ENCODE measurements around the gene FRY. TPM values are rescaled to one million over a fixed set of nuclear protein-coding genes. Genes with fewer than 3 reads are reported as not detected.

FRY gene
- 122 TPM for total RNA-seq

DNA sequence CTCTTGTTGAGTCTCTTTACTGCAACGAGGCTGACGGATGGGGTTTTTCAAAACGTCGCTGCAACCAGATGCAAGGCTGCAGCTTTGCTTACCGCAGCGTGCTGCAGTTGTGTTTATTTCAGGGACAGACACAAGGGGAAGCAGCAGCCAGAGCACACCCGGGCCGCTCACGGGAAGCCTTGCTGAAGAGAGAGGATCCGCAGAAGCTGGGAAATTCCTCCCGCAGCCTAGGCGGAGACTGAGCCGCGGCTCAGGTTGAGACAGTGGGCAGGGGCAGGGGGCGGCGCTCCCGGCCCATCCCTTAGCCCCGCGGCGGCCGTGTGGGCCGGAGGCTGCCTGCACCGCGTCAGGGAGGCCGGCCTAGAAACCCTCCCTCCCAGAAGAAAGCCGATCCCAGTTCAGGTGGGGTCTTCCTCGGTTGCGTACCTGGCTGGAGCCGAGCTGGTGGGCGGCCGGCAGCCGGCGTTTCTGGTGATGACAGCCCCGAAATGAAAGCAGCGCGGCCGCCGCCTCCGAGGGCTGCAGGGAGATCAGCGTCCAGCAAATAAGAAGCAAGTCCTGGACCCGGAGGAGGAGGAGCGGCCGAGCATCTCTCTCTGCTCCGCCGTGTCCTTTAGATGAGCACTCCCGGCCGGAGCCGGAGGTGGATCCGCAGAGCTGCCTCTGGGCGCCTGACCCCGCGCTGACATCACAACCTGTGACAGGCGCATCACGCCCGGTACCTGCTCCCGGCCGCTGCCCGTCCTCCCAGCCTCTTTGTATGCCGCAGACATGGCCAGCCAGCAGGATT is at the start of gene FRY:
Gene FRY, plus strand, starts transcription at position 750 of the 790 bp plus-strand sequence. Its CDS starts 22 bp downstream, at position 772.

DNA sequence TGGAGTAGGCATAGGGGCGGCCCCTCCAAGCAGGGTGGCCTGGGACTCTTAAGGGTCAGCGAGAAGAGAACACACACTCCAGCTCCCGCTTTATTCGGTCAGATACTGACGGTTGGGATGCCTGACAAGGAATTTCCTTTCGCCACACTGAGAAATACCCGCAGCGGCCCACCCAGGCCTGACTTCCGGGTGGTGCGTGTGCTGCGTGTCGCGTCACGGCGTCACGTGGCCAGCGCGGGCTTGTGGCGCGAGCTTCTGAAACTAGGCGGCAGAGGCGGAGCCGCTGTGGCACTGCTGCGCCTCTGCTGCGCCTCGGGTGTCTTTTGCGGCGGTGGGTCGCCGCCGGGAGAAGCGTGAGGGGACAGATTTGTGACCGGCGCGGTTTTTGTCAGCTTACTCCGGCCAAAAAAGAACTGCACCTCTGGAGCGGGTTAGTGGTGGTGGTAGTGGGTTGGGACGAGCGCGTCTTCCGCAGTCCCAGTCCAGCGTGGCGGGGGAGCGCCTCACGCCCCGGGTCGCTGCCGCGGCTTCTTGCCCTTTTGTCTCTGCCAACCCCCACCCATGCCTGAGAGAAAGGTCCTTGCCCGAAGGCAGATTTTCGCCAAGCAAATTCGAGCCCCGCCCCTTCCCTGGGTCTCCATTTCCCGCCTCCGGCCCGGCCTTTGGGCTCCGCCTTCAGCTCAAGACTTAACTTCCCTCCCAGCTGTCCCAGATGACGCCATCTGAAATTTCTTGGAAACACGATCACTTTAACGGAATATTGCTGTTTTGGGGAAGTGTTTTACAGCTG is 283.9 kb downstream of the FRY start, which contains the start of the genes BRCA2 and ZAR1L:
Gene BRCA2, plus strand, starts transcription at position 271 of the 790 bp plus-strand sequence. CDS start 953 bp downstream, outside the sequence.
Gene ZAR1L, minus strand, starts transcription at position 126 of the 790 bp plus-strand sequence. CDS start 3,438 bp downstream, outside the sequence.

Data from parietal lobe (tissue), 1 donor.